ENCODE results near the gene RPL32. TPM values are rescaled to one million over a fixed set of nuclear protein-coding genes. Genes with fewer than 3 reads are reported as not detected.

Gene RPL32
- total and polyA plus RNA-seq, 2 of the 4 experiments (the other 2 are of a cell fraction): 566 to 1,856 TPM

DNA sequence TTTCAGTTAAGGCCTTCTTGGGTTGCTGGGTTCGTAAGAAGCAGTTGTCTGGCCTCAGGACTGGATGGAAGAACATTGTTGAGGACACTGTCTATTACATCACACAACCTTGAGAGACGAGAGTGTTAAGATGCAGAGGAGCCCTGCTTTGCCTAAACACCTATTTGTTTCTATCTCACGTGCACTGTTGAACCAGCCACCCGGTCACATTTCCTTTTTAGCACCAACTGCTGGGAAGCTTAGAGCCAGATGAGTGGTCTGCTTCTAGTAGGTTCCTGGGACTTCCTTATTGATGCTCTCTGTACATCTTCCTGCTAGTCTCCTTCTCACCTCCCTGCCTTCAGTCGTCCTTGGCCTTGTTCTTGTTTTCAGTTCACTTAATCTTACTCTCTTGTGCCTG lies 22.6 kb downstream of the RPL32 start:
- CTCF ChIA-PET: interaction anchor here (0.7 kb wide), 1 partner anchor 28 kb away, joined by 6 read pairs; no protein-coding TSS in a partner anchor
- dilution Hi-C loops (cut with HindIII; ENCODE audit: low sequenced_read_pairs, unreplicated experiment) (no loop called here), intact Hi-C loops (cut with micrococcal nuclease) (no loop called here), in situ Hi-C loops (cut with MboI; ENCODE audit: low sequenced_read_pairs) (no loop called here)
- Histone ChIP-seq H3K9me3 (ENCODE audit: control insufficient read depth, insufficient read depth, low read length) (no peaks in the 10 kb centered on the region), H2AK9ac (replicated peaks; ENCODE audit: low read depth, low read length, poor library complexity) (no peak overlapping the region), H4K91ac (ENCODE audit: insufficient read depth, low read depth, low read length) (no peak overlapping the region), H4K20me1 (ENCODE audit: insufficient read depth, low read length) (no peaks in the 10 kb centered on the region), H3K23ac (ENCODE audit: low read depth, low read length) (no peak overlapping the region), H2BK20ac (ENCODE audit: low read depth, low read length) (no peak overlapping the region), H2BK15ac (ENCODE audit: low read depth, low read length) (no peak overlapping the region), H3K9ac (ENCODE audit: low read depth, low read length) (no peak overlapping the region), H2BK120ac (ENCODE audit: low read depth, low read length) (no peak overlapping the region), H3K4me3 (ENCODE audit: insufficient read depth, low read depth, low read length) (no peak overlapping the region), H2AK5ac (ENCODE audit: low read depth, low read length) (no peak overlapping the region), H4K5ac (ENCODE audit: low read depth, low read length) (no peak overlapping the region), H3K36me3 (ENCODE audit: control insufficient read depth, insufficient read depth, low read length) (peaks cover 37% of the 10 kb centered on the region; the same call in 1 of the 2 replicates), H3K14ac (replicated peaks; ENCODE audit: low read depth, low read length) (no peak overlapping the region), H3K56ac (ENCODE audit: extremely low read depth, insufficient read depth, low read length) (no peak overlapping the region), H3K4me2 (ENCODE audit: low read depth, low read length) (no peak overlapping the region), H3K4me1 (ENCODE audit: control insufficient read depth, insufficient read depth, low read length) (no peaks in the 10 kb centered on the region; the same call in 1 of the 2 replicates), H3K4ac (ENCODE audit: low read depth, low read length) (no peak overlapping the region), H3K27me3 (ENCODE audit: control insufficient read depth, insufficient read depth, low read length) (no peaks in the 10 kb centered on the region), H3K27ac (ENCODE audit: insufficient read depth, low read length) (no peak overlapping the region), H2AFZ (replicated peaks; ENCODE audit: low read length, poor library complexity) (no peak overlapping the region), H3K9me1 (ENCODE audit: insufficient read depth, low read length) (no peaks in the 10 kb centered on the region), H3K79me1 (ENCODE audit: low read depth in 1 of 2, low read length in 2 of 2) (no peaks in the 10 kb centered on the region), H3K18ac (ENCODE audit: low read depth, low read length) (no peak overlapping the region), H2BK5ac (ENCODE audit: low read depth, low read length, poor library complexity, severe bottlenecking) (no peak overlapping the region), H4K8ac (ENCODE audit: low read depth in 2 of 2, low read length in 2 of 2) (no peak overlapping the region)
- ATAC-seq (ENCODE audit: low read depth): no peak
- no TSS peak for BruUV-seq (replicated peaks)
- POLR2A ChIA-PET (ENCODE audit: unreplicated experiment): no interaction called here
- no peak for TF ChIP-seq MXI1 (IDR thresholded peaks at IDR 0.05; ENCODE audit: borderline replicate concordance, low read depth, low read length)
- TF ChIP-seq, protein P1, sequence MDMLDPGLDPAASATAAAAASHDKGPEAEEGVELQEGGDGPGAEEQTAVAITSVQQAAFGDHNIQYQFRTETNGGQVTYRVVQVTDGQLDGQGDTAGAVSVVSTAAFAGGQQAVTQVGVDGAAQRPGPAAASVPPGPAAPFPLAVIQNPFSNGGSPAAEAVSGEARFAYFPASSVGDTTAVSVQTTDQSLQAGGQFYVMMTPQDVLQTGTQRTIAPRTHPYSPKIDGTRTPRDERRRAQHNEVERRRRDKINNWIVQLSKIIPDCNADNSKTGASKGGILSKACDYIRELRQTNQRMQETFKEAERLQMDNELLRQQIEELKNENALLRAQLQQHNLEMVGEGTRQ (IDR thresholded peaks at IDR 0.05; ENCODE audit: low read depth, low read length): no peak
- TF ChIP-seq CEBPB (IDR thresholded peaks at IDR 0.05; ENCODE audit: low read depth, low read length): no peak
- TF ChIP-seq SMC3 (IDR thresholded peaks at IDR 0.05; ENCODE audit: low read depth, low read length): no peak
- TF ChIP-seq POLR2A (IDR thresholded peaks at IDR 0.05; ENCODE audit: low read depth, low read length): no peak
- TF ChIP-seq, protein P2, sequence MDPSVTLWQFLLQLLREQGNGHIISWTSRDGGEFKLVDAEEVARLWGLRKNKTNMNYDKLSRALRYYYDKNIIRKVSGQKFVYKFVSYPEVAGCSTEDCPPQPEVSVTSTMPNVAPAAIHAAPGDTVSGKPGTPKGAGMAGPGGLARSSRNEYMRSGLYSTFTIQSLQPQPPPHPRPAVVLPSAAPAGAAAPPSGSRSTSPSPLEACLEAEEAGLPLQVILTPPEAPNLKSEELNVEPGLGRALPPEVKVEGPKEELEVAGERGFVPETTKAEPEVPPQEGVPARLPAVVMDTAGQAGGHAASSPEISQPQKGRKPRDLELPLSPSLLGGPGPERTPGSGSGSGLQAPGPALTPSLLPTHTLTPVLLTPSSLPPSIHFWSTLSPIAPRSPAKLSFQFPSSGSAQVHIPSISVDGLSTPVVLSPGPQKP (IDR thresholded peaks at IDR 0.05; ENCODE audit: borderline replicate concordance, low read depth, low read length): no peak
- no peak for TF ChIP-seq CHD1 (IDR thresholded peaks at IDR 0.05; ENCODE audit: low read depth, low read length)
- TF ChIP-seq, protein P3, sequence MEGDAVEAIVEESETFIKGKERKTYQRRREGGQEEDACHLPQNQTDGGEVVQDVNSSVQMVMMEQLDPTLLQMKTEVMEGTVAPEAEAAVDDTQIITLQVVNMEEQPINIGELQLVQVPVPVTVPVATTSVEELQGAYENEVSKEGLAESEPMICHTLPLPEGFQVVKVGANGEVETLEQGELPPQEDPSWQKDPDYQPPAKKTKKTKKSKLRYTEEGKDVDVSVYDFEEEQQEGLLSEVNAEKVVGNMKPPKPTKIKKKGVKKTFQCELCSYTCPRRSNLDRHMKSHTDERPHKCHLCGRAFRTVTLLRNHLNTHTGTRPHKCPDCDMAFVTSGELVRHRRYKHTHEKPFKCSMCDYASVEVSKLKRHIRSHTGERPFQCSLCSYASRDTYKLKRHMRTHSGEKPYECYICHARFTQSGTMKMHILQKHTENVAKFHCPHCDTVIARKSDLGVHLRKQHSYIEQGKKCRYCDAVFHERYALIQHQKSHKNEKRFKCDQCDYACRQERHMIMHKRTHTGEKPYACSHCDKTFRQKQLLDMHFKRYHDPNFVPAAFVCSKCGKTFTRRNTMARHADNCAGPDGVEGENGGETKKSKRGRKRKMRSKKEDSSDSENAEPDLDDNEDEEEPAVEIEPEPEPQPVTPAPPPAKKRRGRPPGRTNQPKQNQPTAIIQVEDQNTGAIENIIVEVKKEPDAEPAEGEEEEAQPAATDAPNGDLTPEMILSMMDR (conservative IDR thresholded peaks at IDR 0.05; ENCODE audit: low read depth, low read length): no peak
- TF ChIP-seq MAZ (IDR thresholded peaks at IDR 0.05; ENCODE audit: borderline replicate concordance, low read depth, low read length): no peak
- no peak for TF ChIP-seq RCOR1 (IDR thresholded peaks at IDR 0.05; ENCODE audit: insufficient replicate concordance, low read length)
- TF ChIP-seq BHLHE40 (IDR thresholded peaks at IDR 0.05; ENCODE audit: low read depth, low read length): no peak
- no peak for TF ChIP-seq RFX5 (IDR thresholded peaks at IDR 0.05; ENCODE audit: low read depth, low read length)
- no peak for TF ChIP-seq RAD21 (IDR thresholded peaks at IDR 0.05; ENCODE audit: low read length)
- TF ChIP-seq NFE2L2 (IDR thresholded peaks at IDR 0.05; ENCODE audit: low read depth, low read length): no peak
- no peak for DNase-seq
- WGBS, 2 experiments (ENCODE audit: extremely low coverage in 2 of 2, insufficient read length in 1 of 2): no CpG with 5 or more reads among the region's 5 CpGs
